ENCODE measurements around the gene FRMD6.

- TF ChIP-seq SUZ12 (IDR thresholded peaks at IDR 0.05; ENCODE audit: extremely low read depth, insufficient read depth, insufficient read length) (no peak), YY1 (IDR thresholded peaks at IDR 0.05; ENCODE audit: insufficient read depth, insufficient read length) (no peak), ZNF274 (IDR thresholded peaks at IDR 0.05; ENCODE audit: low read depth, low read length) (no peak)
Measured at GRCh38 chr14:51660741-51661140, 9.0 kb downstream of the FRMD6 start.
